ENCODE measurements around the gene IGSF3. TPM values are rescaled to one million over a fixed set of nuclear protein-coding genes. Genes with fewer than 3 reads are reported as not detected.

Gene IGSF3
- total RNA-seq, 1 experiment from 2014 or later: 39.8 TPM

DNA sequence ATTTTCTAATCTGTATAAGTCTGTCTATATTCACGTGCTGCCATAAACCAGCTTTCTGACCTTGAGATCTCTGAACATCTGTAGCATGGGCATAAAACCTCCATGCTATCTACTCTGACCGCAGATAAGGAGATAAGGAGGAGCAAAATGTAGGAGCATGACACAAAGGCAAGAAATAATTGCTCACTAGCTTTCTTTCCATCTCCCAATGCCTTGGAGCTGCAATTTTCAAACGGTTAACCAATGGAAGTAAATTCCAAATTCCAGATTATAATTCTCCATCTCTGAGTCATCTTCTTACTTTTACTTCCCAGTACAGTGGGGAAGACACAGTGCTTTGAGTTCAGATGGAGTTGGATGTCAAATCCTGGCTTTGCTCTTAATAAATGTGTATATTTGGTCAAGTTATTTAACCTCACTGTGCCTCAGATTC is 138.3 kb downstream of the IGSF3 start:
- DNase-seq (ENCODE audit: low read depth): peak; percentile 97

DNA sequence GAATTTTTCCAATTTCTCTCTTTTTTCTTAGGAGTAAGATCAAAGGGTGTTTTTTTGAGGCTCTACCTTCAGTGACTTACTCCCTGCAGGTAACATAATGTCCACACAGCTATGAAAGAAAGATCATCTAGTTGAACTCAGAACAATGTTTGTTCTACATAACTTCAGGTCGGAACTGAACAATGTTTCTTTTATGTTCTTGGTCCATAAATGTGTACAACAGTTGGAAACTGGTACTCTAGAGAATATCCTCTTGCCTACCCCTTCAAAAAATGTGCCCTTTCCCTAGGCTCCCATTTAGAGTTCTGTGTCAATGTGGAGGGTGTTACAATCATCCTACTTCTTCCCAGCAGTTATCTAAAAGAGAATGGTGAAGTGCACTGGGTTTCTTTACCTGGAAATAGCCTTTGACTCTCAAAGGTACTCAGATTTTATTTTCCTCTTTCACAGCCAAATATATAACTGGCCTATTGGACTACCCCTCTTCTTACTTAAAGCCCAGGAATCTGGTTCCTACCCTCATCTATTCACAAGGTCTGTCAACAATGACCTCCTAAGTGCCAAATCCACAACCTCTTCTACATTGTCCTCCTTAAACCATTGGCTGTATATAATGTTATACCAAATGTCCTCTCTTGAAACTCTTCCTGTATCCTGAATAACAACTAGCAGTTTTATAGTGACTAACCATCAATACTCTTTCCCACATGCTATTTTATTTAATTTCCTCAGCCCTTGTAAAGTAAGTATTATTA is 139.0 kb downstream of the IGSF3 start:
- DNase-seq (ENCODE audit: low read depth): no peak

DNA sequence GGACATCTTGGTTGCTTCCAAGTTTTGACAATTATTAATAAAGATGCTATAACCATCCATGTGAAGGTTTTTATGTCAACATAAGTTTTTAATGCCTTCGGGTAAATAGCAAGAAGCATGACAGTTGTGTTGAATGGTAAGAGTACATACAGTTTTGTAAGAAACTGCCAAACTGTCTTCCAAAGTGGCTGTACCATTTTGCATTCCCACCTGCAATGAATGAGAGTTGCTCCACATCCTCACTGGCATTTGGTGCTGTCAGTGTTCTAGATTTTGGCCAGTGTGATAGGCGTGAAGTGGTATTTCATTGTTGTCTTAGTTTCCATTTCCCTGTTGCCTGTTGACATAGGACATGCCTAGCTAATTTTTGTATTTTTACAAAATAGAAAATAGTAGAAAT is 142.1 kb downstream of the IGSF3 start:
- no peak for DNase-seq (ENCODE audit: low read depth)

Other genes starting within 250 kb of the IGSF3 start
- 91.5 and 111 TPM in 2 replicates for gene CD58, start 96.7 kb downstream of the IGSF3 start, total RNA-seq (2014; rRNA removed; shearing (Covaris generic))
- gene CD2, start 86.7 kb upstream of the IGSF3 start, total RNA-seq (2014; rRNA removed; shearing (Covaris generic)): not detected in 2 replicates
- gene PTGFRN, start 242.2 kb upstream of the IGSF3 start, total RNA-seq (2014; rRNA removed; shearing (Covaris generic)): 76.1 and 101 TPM in 2 replicates

Measured in RPMI7951 (cell line).